Measurements from ENCODE around the gene SAP130.

- TF ChIP-seq POLR2A (IDR thresholded peaks at IDR 0.05; ENCODE audit: low read depth, low read length) (no peak), CTCF (conservative IDR thresholded peaks at IDR 0.05; ENCODE audit: low read depth, low read length) (no peak), FOS (IDR thresholded peaks at IDR 0.05; ENCODE audit: low read depth, low read length) (no peak), CHD1 (IDR thresholded peaks at IDR 0.05; ENCODE audit: low read depth, low read length) (no peak), RAD21 (IDR thresholded peaks at IDR 0.05; ENCODE audit: low read length) (no peak), SMC3 (IDR thresholded peaks at IDR 0.05; ENCODE audit: low read depth, low read length) (no peak), MXI1 (IDR thresholded peaks at IDR 0.05; ENCODE audit: borderline replicate concordance, low read depth, low read length) (no peak)
Observed at GRCh38 chr2:127951026-127951425, 76.8 kb downstream of the SAP130 start.

Measured in IMR-90 (cell line).